ENCODE data around the gene RUNX2. TPM values are rescaled to one million over a fixed set of nuclear protein-coding genes. Genes with fewer than 3 reads are reported as not detected.

Gene RUNX2
- total RNA-seq, 2 experiments from 2014 or later, result 2.7 to 3.0 TPM

- ChIA-PET POLR2A (no interaction called here), CTCF (interaction anchor here (0.9 to 1.3 kb wide), 2 partner anchors 9 to 106 kb away, joined by 3 read pairs; no protein-coding TSS in a partner anchor)
- no peak overlapping the region for H3K4me3 Mint-ChIP-seq
- H3K27me3 Mint-ChIP-seq (ENCODE audit: low read depth), result no peaks in the 10 kb centered on the region
- peaks cover 7% of the 10 kb centered on the region for H3K9me3 Mint-ChIP-seq (ENCODE audit: insufficient read depth)
- no peak for ATAC-seq
- H3K4me1 Mint-ChIP-seq (ENCODE audit: low read depth), result peaks cover 22% of the 10 kb centered on the region
- H3K36me3 Mint-ChIP-seq (ENCODE audit: low read depth), result peaks cover 6% of the 10 kb centered on the region
- no peak overlapping the region for H3K27ac Mint-ChIP-seq
- no peak for DNase-seq
These were observed 281.1 kb downstream of the RUNX2 start for GRCh38 chr6:45609141-45609638.

GRCh38 chr6:45610374-45610773, 282.2 kb downstream of the RUNX2 start:
- DNase-seq (no peak), ATAC-seq (no peak)
- POLR2A ChIA-PET, result interaction anchor here (0.6 kb wide), 1 partner anchor 79 kb away, joined by 3 read pairs; no protein-coding TSS in a partner anchor
- Mint-ChIP-seq H3K27ac (no peak overlapping the region), H3K27me3 (ENCODE audit: low read depth) (no peaks in the 10 kb centered on the region), H3K9me3 (ENCODE audit: insufficient read depth) (no peaks in the 10 kb centered on the region), H3K4me1 (ENCODE audit: low read depth) (peaks cover 20% of the 10 kb centered on the region), H3K4me3 (no peak overlapping the region), H3K36me3 (ENCODE audit: low read depth) (peaks cover 3% of the 10 kb centered on the region)
- CTCF ChIA-PET, result interaction anchor here (1.3 kb wide), 2 partner anchors 7 to 29 kb away, joined by 3 to 4 read pairs; no protein-coding TSS in a partner anchor

- no peaks in the 10 kb centered on the region for H3K9me3 Mint-ChIP-seq (ENCODE audit: insufficient read depth)
- H3K4me1 Mint-ChIP-seq (ENCODE audit: low read depth), result peaks cover 20% of the 10 kb centered on the region
- no peak overlapping the region for H3K4me3 Mint-ChIP-seq
- ChIA-PET POLR2A (interaction anchor here (0.6 kb wide), 1 partner anchor 79 kb away, joined by 3 read pairs; no protein-coding TSS in a partner anchor), CTCF (interaction anchor here (1.3 kb wide), 1 partner anchor 29 kb away, joined by 4 read pairs; no protein-coding TSS in a partner anchor)
- H3K27ac Mint-ChIP-seq, result no peak overlapping the region
- ATAC-seq (no peak), DNase-seq (no peak)
- no peaks in the 10 kb centered on the region for H3K27me3 Mint-ChIP-seq (ENCODE audit: low read depth)
- H3K36me3 Mint-ChIP-seq (ENCODE audit: low read depth), result peaks cover 3% of the 10 kb centered on the region
These were observed 282.7 kb downstream of the RUNX2 start for GRCh38 chr6:45610832-45611231.

- H3K36me3 Mint-ChIP-seq (ENCODE audit: low read depth), result peaks cover 3% of the 10 kb centered on the region
- DNase-seq (no peak), ATAC-seq (no peak)
- peaks cover 20% of the 10 kb centered on the region for H3K4me1 Mint-ChIP-seq (ENCODE audit: low read depth)
- H3K4me3 Mint-ChIP-seq, result no peak overlapping the region
- POLR2A ChIA-PET, result no interaction called here
- CTCF ChIA-PET, result interaction anchor here (1.3 kb wide), 1 partner anchor 30 kb away, joined by 4 read pairs; no protein-coding TSS in a partner anchor
- H3K27ac Mint-ChIP-seq, result no peak overlapping the region
- H3K9me3 Mint-ChIP-seq (ENCODE audit: insufficient read depth), result no peaks in the 10 kb centered on the region
- H3K27me3 Mint-ChIP-seq (ENCODE audit: low read depth), result no peaks in the 10 kb centered on the region
These were observed 283.4 kb downstream of the RUNX2 start for GRCh38 chr6:45611491-45611890.

GRCh38 chr6:45613656-45614055, 285.5 kb downstream of the RUNX2 start:
- Mint-ChIP-seq H3K9me3 (ENCODE audit: insufficient read depth) (no peaks in the 10 kb centered on the region), H3K27me3 (ENCODE audit: low read depth) (no peaks in the 10 kb centered on the region), H3K4me3 (no peak overlapping the region), H3K27ac (no peak overlapping the region), H3K4me1 (ENCODE audit: low read depth) (peaks cover 10% of the 10 kb centered on the region), H3K36me3 (ENCODE audit: low read depth) (peaks cover 3% of the 10 kb centered on the region)
- ChIA-PET POLR2A (no interaction called here), CTCF (no interaction called here)
- ATAC-seq (no peak), DNase-seq (no peak)

- no peaks in the 10 kb centered on the region for H3K27me3 Mint-ChIP-seq (ENCODE audit: low read depth)
- ChIA-PET CTCF (no interaction called here), POLR2A (interaction anchor here (0.6 kb wide), 1 partner anchor 1984 kb away, joined by 4 read pairs; no protein-coding TSS in a partner anchor)
- DNase-seq (no peak), ATAC-seq (no peak)
- H3K4me1 Mint-ChIP-seq (ENCODE audit: low read depth), result peaks cover under 1% of the 10 kb centered on the region
- no peak overlapping the region for H3K4me3 Mint-ChIP-seq
- H3K9me3 Mint-ChIP-seq (ENCODE audit: insufficient read depth), result no peaks in the 10 kb centered on the region
- H3K36me3 Mint-ChIP-seq (ENCODE audit: low read depth), result no peaks in the 10 kb centered on the region
- no peak overlapping the region for H3K27ac Mint-ChIP-seq
These were observed 286.6 kb downstream of the RUNX2 start for GRCh38 chr6:45614488-45615285.

- H3K4me1 Mint-ChIP-seq (ENCODE audit: low read depth), result peaks cover 11% of the 10 kb centered on the region
- POLR2A ChIA-PET, result no interaction called here
- H3K36me3 Mint-ChIP-seq (ENCODE audit: low read depth), result no peaks in the 10 kb centered on the region
- ATAC-seq (no peak), DNase-seq (no peak)
- H3K9me3 Mint-ChIP-seq (ENCODE audit: insufficient read depth), result no peaks in the 10 kb centered on the region
- H3K27me3 Mint-ChIP-seq (ENCODE audit: low read depth), result no peaks in the 10 kb centered on the region
- H3K4me3 Mint-ChIP-seq, result no peak overlapping the region
- no peak overlapping the region for H3K27ac Mint-ChIP-seq
- CTCF ChIA-PET, result interaction anchor here (1.2 kb wide), 1 partner anchor 306 kb away, joined by 3 read pairs; no protein-coding TSS in a partner anchor
These were observed 288.1 kb downstream of the RUNX2 start for GRCh38 chr6:45616209-45616608.

GRCh38 chr6:45617441-45617840, 289.3 kb downstream of the RUNX2 start:
- no peaks in the 10 kb centered on the region for H3K27me3 Mint-ChIP-seq (ENCODE audit: low read depth)
- ChIA-PET POLR2A (no interaction called here), CTCF (interaction anchor here (0.6 to 1.5 kb wide), 3 partner anchors 8 to 98 kb away, joined by 3 to 5 read pairs (median 3); no protein-coding TSS in a partner anchor)
- H3K4me3 Mint-ChIP-seq, result no peak overlapping the region
- no peak for ATAC-seq
- DNase-seq, result no peak
- H3K27ac Mint-ChIP-seq, result no peak overlapping the region
- H3K9me3 Mint-ChIP-seq (ENCODE audit: insufficient read depth), result no peaks in the 10 kb centered on the region
- no peaks in the 10 kb centered on the region for H3K36me3 Mint-ChIP-seq (ENCODE audit: low read depth)
- peaks cover 11% of the 10 kb centered on the region for H3K4me1 Mint-ChIP-seq (ENCODE audit: low read depth)

GRCh38 chr6:45618259-45618658, 290.1 kb downstream of the RUNX2 start:
- Mint-ChIP-seq H3K27me3 (ENCODE audit: low read depth) (no peaks in the 10 kb centered on the region), H3K4me1 (ENCODE audit: low read depth) (peaks cover 11% of the 10 kb centered on the region), H3K36me3 (ENCODE audit: low read depth) (no peaks in the 10 kb centered on the region), H3K4me3 (no peak overlapping the region), H3K9me3 (ENCODE audit: insufficient read depth) (no peaks in the 10 kb centered on the region), H3K27ac (no peak overlapping the region)
- ATAC-seq (no peak), DNase-seq (no peak)
- ChIA-PET POLR2A (no interaction called here), CTCF (interaction anchor here (0.6 to 1.5 kb wide), 3 partner anchors 9 to 97 kb away, joined by 3 to 5 read pairs (median 3); no protein-coding TSS in a partner anchor)

GRCh38 chr6:45619211-45619760, 291.2 kb downstream of the RUNX2 start:
- H3K4me1 Mint-ChIP-seq (ENCODE audit: low read depth), result peaks cover 11% of the 10 kb centered on the region
- no peaks in the 10 kb centered on the region for H3K9me3 Mint-ChIP-seq (ENCODE audit: insufficient read depth)
- H3K27me3 Mint-ChIP-seq (ENCODE audit: low read depth), result no peaks in the 10 kb centered on the region
- CTCF ChIA-PET, result no interaction called here
- DNase-seq, result no peak
- H3K36me3 Mint-ChIP-seq (ENCODE audit: low read depth), result no peaks in the 10 kb centered on the region
- no peak overlapping the region for H3K27ac Mint-ChIP-seq
- POLR2A ChIA-PET, result no interaction called here
- ATAC-seq, result no peak
- H3K4me3 Mint-ChIP-seq, result no peak overlapping the region

GRCh38 chr6:45619994-45620471, 291.9 kb downstream of the RUNX2 start:
- H3K27ac Mint-ChIP-seq, result peak overlapping the region; percentile 12
- peaks cover 16% of the 10 kb centered on the region for H3K4me1 Mint-ChIP-seq (ENCODE audit: low read depth)
- ATAC-seq (peak; percentile 27), DNase-seq (no peak)
- H3K4me3 Mint-ChIP-seq, result no peak overlapping the region
- no peaks in the 10 kb centered on the region for H3K36me3 Mint-ChIP-seq (ENCODE audit: low read depth)
- ChIA-PET CTCF (no interaction called here), POLR2A (no interaction called here)
- H3K27me3 Mint-ChIP-seq (ENCODE audit: low read depth), result no peaks in the 10 kb centered on the region
- H3K9me3 Mint-ChIP-seq (ENCODE audit: insufficient read depth), result no peaks in the 10 kb centered on the region

GRCh38 chr6:45624228-45624627, 296.1 kb downstream of the RUNX2 start:
- H3K4me1 Mint-ChIP-seq (ENCODE audit: low read depth), result peaks cover 26% of the 10 kb centered on the region
- no peaks in the 10 kb centered on the region for H3K27me3 Mint-ChIP-seq (ENCODE audit: low read depth)
- no peak for DNase-seq
- ChIA-PET CTCF (interaction anchor here (1.2 to 1.4 kb wide), 2 partner anchors 10 to 51 kb away, joined by 3 to 5 read pairs; no protein-coding TSS in a partner anchor), POLR2A (no interaction called here)
- H3K27ac Mint-ChIP-seq, result no peak overlapping the region
- H3K9me3 Mint-ChIP-seq (ENCODE audit: insufficient read depth), result no peaks in the 10 kb centered on the region
- ATAC-seq, result no peak
- no peaks in the 10 kb centered on the region for H3K36me3 Mint-ChIP-seq (ENCODE audit: low read depth)
- no peak overlapping the region for H3K4me3 Mint-ChIP-seq

Measured in activated CD8-positive, alpha-beta T cell treated with anti-CD3 and anti-CD28 coated beads, Interleukin-2, amount 10 ng/mL, durations not matched to agents 7 days and 5 days (primary cell).